ENCODE measurements around the gene MMP23B. TPM values are rescaled to one million over a fixed set of nuclear protein-coding genes. Genes with fewer than 3 reads are reported as not detected.
"Not testable (repeated sequence)": the region's sequence is repeated elsewhere in the genome, so short reads cannot be mapped to it uniquely, and the experiment has no call there.

The MMP23B gene
- total and polyA plus RNA-seq, 10 of the 15 experiments (the other 5 are each of a cell fraction or from before 2014, with no cell fraction given), result 0.25 to 0.76 (median 0.34) TPM; not detected in 4

DNA sequence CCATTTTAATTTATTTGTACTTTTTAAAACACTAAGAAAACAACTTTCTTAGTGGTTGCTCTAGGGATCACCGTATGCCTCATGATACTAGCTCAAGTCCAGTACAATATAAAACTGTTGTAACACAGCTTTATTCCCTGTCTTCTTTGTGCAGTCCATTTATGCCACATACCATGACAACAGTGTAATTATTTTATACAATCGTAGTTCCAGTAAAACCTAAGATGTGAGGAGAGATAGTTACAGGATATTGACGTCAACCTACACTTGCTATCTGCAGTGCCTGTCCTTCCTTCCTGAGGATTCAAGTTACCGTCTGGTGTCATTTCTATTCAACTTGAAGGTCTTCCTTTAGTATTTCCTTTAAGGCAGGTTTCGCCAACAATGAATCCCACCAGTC, 14.4 kb downstream of the MMP23B start:
- H3K4me2 ChIP-seq (ENCODE audit: control insufficient read depth, insufficient read depth); H3K79me2 ChIP-seq (ENCODE audit: control insufficient read depth, insufficient read depth, low read length); ATAC-seq; CTCF ChIA-PET; POLR2A ChIA-PET; in situ Hi-C loops (cut with MboI); RAD21 ChIA-PET (ENCODE audit: unreplicated experiment); DNase-seq (ENCODE audit: low read depth, low spot score); intact Hi-C loops (cut with micrococcal nuclease; ENCODE audit: unreplicated experiment); SMC1A ChIA-PET (ENCODE audit: uncharacterized antibody, unreplicated experiment); H2AFZ ChIP-seq (ENCODE audit: control insufficient read depth, low read depth, low read length); H3K27me3 ChIP-seq (replicated peaks in 1 of 2; ENCODE audit: control insufficient read depth in 2 of 2, insufficient read depth in 2 of 2, low read length in 1 of 2); H3K4me3 ChIP-seq; H3K9ac ChIP-seq (ENCODE audit: control insufficient read depth, insufficient read depth, low read length); H3K27ac ChIP-seq (ENCODE audit: control insufficient read depth, insufficient read depth); BruUV-seq (replicated peaks); H3K4me1 ChIP-seq (ENCODE audit: control insufficient read depth, insufficient read depth, low read length); H3K9me3 ChIP-seq (replicated peaks; ENCODE audit: control insufficient read depth, insufficient read depth, low read length); H4K20me1 ChIP-seq (ENCODE audit: control insufficient read depth, insufficient read depth): not testable (repeated sequence)
- 82% methylated on average over 5 of the region's 5 CpGs for WGBS (ENCODE audit: insufficient coverage, insufficient replicate concordance, low lambda C conversion rate, missing lambda C conversion rate)
- H3K36me3 ChIP-seq (ENCODE audit: control insufficient read depth in 2 of 2, insufficient read depth in 2 of 2, low read length in 1 of 2), result peaks cover 0 to 14% of the 10 kb centered on the region in 2 experiments; a peak in 3 of 4 replicates
- peak; percentile 44 for FAIRE-seq

- ATAC-seq, result not testable (repeated sequence)
These were observed 15.7 kb downstream of the MMP23B start for GRCh38 chr1:1647567-1648241.

GRCh38 chr1:1648265-1648664, 16.3 kb downstream of the MMP23B start:
- H3K9ac ChIP-seq (ENCODE audit: control insufficient read depth, insufficient read depth, low read length); H3K79me2 ChIP-seq (ENCODE audit: control insufficient read depth, insufficient read depth, low read length); H3K4me2 ChIP-seq (ENCODE audit: control insufficient read depth, insufficient read depth); H4K20me1 ChIP-seq (ENCODE audit: control insufficient read depth, insufficient read depth); CTCF ChIA-PET; DNase-seq (ENCODE audit: low read depth, low spot score); FAIRE-seq; SMC1A ChIA-PET (ENCODE audit: uncharacterized antibody, unreplicated experiment); H3K27me3 ChIP-seq (replicated peaks in 1 of 2; ENCODE audit: control insufficient read depth in 2 of 2, insufficient read depth in 2 of 2, low read length in 1 of 2); POLR2A ChIA-PET; in situ Hi-C loops (cut with MboI); ATAC-seq; H3K27ac ChIP-seq (ENCODE audit: control insufficient read depth, insufficient read depth); H2AFZ ChIP-seq (ENCODE audit: control insufficient read depth, low read depth, low read length); H3K4me3 ChIP-seq; H3K9me3 ChIP-seq (replicated peaks; ENCODE audit: control insufficient read depth, insufficient read depth, low read length); H3K4me1 ChIP-seq (ENCODE audit: control insufficient read depth, insufficient read depth, low read length); intact Hi-C loops (cut with micrococcal nuclease; ENCODE audit: unreplicated experiment); RAD21 ChIA-PET (ENCODE audit: unreplicated experiment); BruUV-seq (replicated peaks): not testable (repeated sequence)
- WGBS (ENCODE audit: insufficient coverage, insufficient replicate concordance, low lambda C conversion rate, missing lambda C conversion rate), result 80% methylated on average over 11 of the region's 11 CpGs
- H3K36me3 ChIP-seq (ENCODE audit: control insufficient read depth in 2 of 2, insufficient read depth in 2 of 2, low read length in 1 of 2), result peaks cover 3 to 16% of the 10 kb centered on the region in 2 experiments; a peak in 3 of 4 replicates

More at GRCh38 chr1:1647567-1648241, 15.7 kb downstream of the MMP23B start:
- H2AFZ ChIP-seq (ENCODE audit: control insufficient read depth, low read depth, low read length); BruUV-seq (replicated peaks); FAIRE-seq; H3K4me2 ChIP-seq (ENCODE audit: control insufficient read depth, insufficient read depth); H3K79me2 ChIP-seq (ENCODE audit: control insufficient read depth, insufficient read depth, low read length); H3K9me3 ChIP-seq (replicated peaks; ENCODE audit: control insufficient read depth, insufficient read depth, low read length); RAD21 ChIA-PET (ENCODE audit: unreplicated experiment); POLR2A ChIA-PET; H3K27ac ChIP-seq (ENCODE audit: control insufficient read depth, insufficient read depth); SMC1A ChIA-PET (ENCODE audit: uncharacterized antibody, unreplicated experiment); in situ Hi-C loops (cut with MboI); intact Hi-C loops (cut with micrococcal nuclease; ENCODE audit: unreplicated experiment); H3K4me3 ChIP-seq; H4K20me1 ChIP-seq (ENCODE audit: control insufficient read depth, insufficient read depth); CTCF ChIA-PET; H3K4me1 ChIP-seq (ENCODE audit: control insufficient read depth, insufficient read depth, low read length); DNase-seq (ENCODE audit: low read depth, low spot score); H3K27me3 ChIP-seq (replicated peaks in 1 of 2; ENCODE audit: control insufficient read depth in 2 of 2, insufficient read depth in 2 of 2, low read length in 1 of 2); H3K9ac ChIP-seq (ENCODE audit: control insufficient read depth, insufficient read depth, low read length): not testable (repeated sequence)
- H3K36me3 ChIP-seq (ENCODE audit: control insufficient read depth in 2 of 2, insufficient read depth in 2 of 2, low read length in 1 of 2), result peaks cover 3 to 16% of the 10 kb centered on the region in 2 experiments; a peak in 3 of 4 replicates
- WGBS (ENCODE audit: insufficient coverage, insufficient replicate concordance, low lambda C conversion rate, missing lambda C conversion rate), result 98% methylated on average over 17 of the region's 17 CpGs

Data from GM12878 (cell line).